Aorta (tissue), 5 donors: Measurements from ENCODE around the gene TMEM221. TPM values are rescaled to one million over a fixed set of nuclear protein-coding genes. Genes with fewer than 3 reads are reported as not detected.

ENCODE experiments used
- ATAC-seq: fragments of 200-7000 bp; cut with Tn5 transposase; one replicate; pipeline ENCODE4 v1.9.1; 2022; ENCODE audit warnings: moderate library complexity; ENCODE audit not compliant: low FRiP score
- DNase-seq, 2 donors: peaks; one replicate each; pipeline ENCODE4 v3.0.0-alpha.2; 2020
- H3K27ac ChIP-seq, 2 donors: one replicate each; pipeline ENCODE4 v1.5.1; 2013; ENCODE audit warnings: low read length in 2 of 2, mild to moderate bottlenecking in 2 of 2, moderate library complexity in 2 of 2, control low read depth in 1 of 2, inconsistent platforms in 1 of 2, low read depth in 1 of 2
- H3K27me3 ChIP-seq, 2 donors: one replicate each; pipeline ENCODE4 v1.6.1; 2013; ENCODE audit warnings: control low read depth in 1 of 2, low read length in 1 of 2, mild to moderate bottlenecking in 1 of 2, moderate library complexity in 1 of 2; ENCODE audit not compliant: insufficient read depth in 2 of 2, control insufficient read depth in 1 of 2
- H3K36me3 ChIP-seq, 2 donors: one replicate each; pipeline ENCODE4 v1.6.1; 2013; ENCODE audit warnings: control low read depth in 1 of 2, low read length in 1 of 2, mild to moderate bottlenecking in 1 of 2; ENCODE audit not compliant: insufficient read depth in 2 of 2, control insufficient read depth in 1 of 2
- H3K4me1 ChIP-seq, 2 donors: one replicate each; pipeline ENCODE4 v1.6.1; 2013; ENCODE audit warnings: low read length in 2 of 2, control low read depth in 1 of 2, mild to moderate bottlenecking in 1 of 2, moderate library complexity in 1 of 2; ENCODE audit not compliant: insufficient read depth in 2 of 2, control insufficient read depth in 1 of 2
- H3K4me3 ChIP-seq, 2 donors: one replicate each; pipeline ENCODE4 v1.5.1; 2013; ENCODE audit warnings: low read length in 2 of 2, control low read depth in 1 of 2, mild to moderate bottlenecking in 1 of 2
- H3K9me3 ChIP-seq: one replicate; pipeline ENCODE4 v1.6.1; 2013; ENCODE audit warnings: mild to moderate bottlenecking, low read length; ENCODE audit not compliant: control insufficient read depth
- WGBS, 2 donors: extraction: QIAGEN DNeasy Blood & Tissue Kit; methylation state at CpG; one replicate each; pipeline ENCODE4 v1.1.7; 2013; 5-methylcytosine and 5-hydroxymethylcytosine counted together
- intact Hi-C, 2 donors: fragments of 100-400 bp; cut with DNase I; formaldehyde crosslinking; loops; one replicate each; pipeline versions ENCODE4 v1.14.2 to v1.15.0; 2022
- polyA plus RNA-seq, 2 donors: library from polyadenylated mRNA; stranded (reverse); fragments of 200-250 nt; gene quantifications; one replicate each; pipeline ENCODE4 v1.2.3, GENCODE V29; 2013
- total RNA-seq, 2 donors: library from RNA; stranded (reverse); fragmentation: NEBNext Ultra II Directional; extraction: Animal tissue kit (Norgen Biotek cat#: 25700); gene quantifications; one replicate each; pipeline ENCODE4 v1.2.1, GENCODE V29; 2021
- donor health status: healthy with polysubstance abuse.
- donor health status: Bipolar disorder and iron deficiency.
- donor health status: DM: no; HTN: no; CAD: no.
- donor health status: DM: no; HTN: no; CAD: no.
- donor health status: DM: yes; HTN: yes; CAD: no.

The TMEM221 gene
- total and polyA plus RNA-seq, 4 donors: 0.30 to 0.38 TPM; not detected in 2

DNA sequence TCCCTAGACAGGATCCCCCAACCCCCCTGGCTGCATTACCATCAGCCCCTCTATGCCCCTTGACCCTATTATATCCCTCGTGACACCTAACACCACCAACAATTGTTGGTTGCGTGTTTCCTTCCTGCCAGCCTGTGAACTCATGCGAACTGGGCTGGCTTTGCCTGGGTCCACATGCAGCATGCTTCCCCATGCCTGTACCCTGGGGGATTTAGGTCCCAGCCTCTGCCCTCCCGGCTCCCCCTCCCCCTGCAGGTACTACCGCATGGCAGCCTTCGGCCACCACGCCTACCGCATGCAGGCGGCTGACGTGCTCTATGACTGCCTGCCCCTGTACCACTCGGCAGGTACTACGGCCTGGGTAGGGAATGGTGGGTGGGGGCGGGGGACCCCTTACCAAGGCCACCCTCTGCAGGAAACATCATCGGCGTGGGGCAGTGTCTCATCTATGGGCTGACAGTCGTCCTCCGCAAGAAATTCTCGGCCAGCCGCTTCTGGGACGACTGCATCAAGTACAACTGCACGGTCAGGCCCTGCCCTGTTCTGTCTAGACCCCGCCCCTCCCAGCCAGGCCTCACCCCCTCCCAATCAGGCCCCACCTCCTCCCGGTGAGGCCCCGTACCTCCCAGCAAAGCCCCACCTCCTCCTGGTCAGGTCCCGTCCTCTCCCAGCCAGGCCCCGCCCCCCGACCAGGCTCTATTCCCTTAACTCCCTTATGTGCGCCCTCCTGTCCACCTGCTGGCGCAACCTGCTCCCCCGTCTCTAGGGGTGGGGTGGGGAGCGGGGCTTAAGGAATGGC, 40.3 kb upstream of the TMEM221 start:
- H3K27ac ChIP-seq: no peak overlapping the region
- H3K9me3 ChIP-seq: no peaks in the 10 kb centered on the region
- H3K4me1 ChIP-seq: no peaks in the 10 kb centered on the region
- H3K27me3 ChIP-seq: no peaks in the 10 kb centered on the region
- ATAC-seq (peak; percentile 69), DNase-seq (peak; percentile 73 to 81)
- no peak overlapping the region for H3K4me3 ChIP-seq
- 55 to 64% methylated on average over 30 to 31 of the region's 31 CpGs for WGBS, 2 donors
- H3K36me3 ChIP-seq: no peaks in the 10 kb centered on the region
- intact Hi-C loops: no loop called here

DNA sequence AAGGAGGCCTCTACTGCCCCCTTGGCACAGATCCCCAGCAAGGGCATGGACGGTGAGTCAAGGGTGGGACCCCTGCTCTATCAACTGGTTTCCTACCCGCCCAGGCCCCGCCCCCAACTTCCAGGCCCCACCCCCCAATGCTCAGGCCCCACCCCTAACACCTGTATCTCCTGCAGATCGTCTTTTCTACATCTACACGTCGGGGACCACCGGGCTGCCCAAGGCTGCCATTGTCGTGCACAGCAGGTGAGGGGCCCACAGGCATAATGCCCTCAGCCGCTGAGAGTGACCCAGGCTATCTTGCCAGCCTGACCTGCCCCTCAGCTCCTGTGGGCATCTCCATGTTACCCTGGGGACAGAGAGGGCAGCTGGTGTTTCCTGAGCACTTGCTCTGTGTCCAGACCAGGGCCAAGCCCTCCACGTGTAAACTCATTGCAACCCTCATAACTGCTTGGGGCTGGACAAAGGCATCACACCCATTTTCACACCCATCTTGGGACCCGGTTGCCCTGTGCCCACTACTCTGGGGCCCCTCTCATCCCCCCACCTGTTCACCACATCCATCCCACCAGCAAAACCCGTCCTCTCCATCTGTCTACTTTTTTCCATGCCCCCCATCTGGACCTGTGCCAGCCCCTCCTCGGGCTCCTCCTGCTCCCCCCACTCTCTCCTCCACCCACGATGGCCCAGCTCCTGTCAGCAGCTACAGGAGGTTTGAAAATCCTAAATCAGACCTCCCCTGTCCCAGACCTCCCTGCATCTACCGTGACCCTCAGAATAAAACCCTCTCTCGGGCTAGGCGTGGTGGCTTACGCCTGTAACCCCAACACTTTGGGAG, 39.0 kb upstream of the TMEM221 start:
- Histone ChIP-seq H3K27ac (no peak overlapping the region), H3K9me3 (no peaks in the 10 kb centered on the region), H3K4me1 (no peaks in the 10 kb centered on the region), H3K36me3 (no peaks in the 10 kb centered on the region), H3K27me3 (no peaks in the 10 kb centered on the region), H3K4me3 (no peak overlapping the region)
- intact Hi-C loops: no loop called here
- ATAC-seq (no peak), DNase-seq (no peak)
- WGBS, 2 donors: 68 to 71% methylated on average over 18 of the region's 18 CpGs

DNA sequence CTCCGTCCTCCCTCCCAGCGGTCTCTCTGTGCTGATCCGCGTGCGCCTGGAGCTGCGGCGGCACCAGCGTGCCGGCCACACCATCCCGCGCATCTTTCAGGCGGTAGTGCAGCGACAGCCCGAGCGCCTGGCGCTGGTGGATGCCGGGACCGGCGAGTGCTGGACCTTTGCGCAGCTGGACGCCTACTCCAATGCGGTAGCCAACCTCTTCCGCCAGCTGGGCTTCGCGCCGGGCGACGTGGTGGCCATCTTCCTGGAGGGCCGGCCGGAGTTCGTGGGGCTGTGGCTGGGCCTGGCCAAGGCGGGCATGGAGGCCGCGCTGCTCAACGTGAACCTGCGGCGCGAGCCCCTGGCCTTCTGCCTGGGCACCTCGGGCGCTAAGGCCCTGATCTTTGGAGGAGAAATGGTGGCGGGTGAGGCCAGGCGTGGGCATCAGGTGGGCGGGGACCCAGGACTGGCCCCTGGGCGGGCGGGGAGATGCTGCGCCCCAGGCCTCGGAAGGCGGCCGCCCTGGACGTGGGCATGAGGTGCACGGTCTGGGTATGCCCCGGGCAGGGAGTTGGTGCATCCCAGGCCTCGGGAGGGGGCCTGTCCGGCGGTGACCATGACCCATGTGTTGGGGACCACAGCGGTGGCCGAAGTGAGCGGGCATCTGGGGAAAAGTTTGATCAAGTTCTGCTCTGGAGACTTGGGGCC, 38.2 kb upstream of the TMEM221 start:
- Histone ChIP-seq H3K27ac (no peak overlapping the region), H3K27me3 (no peaks in the 10 kb centered on the region), H3K36me3 (no peaks in the 10 kb centered on the region), H3K4me1 (no peaks in the 10 kb centered on the region), H3K4me3 (no peak overlapping the region), H3K9me3 (no peaks in the 10 kb centered on the region)
- intact Hi-C loops: no loop called here
- DNase-seq (no peak), ATAC-seq (no peak)
- 94 to 95% methylated on average over 54 to 58 of the region's 58 CpGs for WGBS, 2 donors

DNA sequence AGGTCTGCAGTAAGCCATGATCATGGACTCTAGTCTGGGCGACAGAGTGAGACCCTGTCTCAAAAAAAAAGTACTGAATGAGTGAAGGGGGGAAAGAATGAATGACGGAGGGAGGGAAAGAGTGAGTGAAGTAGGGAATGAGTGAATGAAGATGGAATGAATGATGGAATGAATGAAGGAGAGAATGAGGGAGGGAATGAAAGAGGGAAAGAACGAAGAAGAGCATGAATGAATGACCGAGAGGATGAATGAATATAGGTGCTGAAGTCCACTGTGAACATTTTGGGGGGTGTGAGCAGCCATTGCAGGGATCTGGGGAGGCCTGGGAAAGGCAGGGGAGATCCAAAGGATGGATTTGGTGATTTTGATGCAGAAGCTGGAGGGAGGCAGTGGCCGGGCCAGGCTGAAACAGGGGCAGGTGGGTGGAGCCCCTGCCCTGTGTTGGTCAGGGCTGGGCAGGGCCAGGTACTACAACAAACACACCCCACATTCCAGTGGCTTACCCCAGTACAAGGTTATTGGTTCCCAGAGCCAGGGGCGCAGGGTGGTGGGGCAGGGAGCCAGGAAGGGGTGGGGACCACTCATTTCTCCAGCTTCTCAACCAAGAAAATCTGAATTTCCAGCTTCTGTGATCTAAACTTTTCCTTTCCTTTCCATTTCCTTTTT, 36.2 kb upstream of the TMEM221 start:
- Histone ChIP-seq H3K9me3 (no peaks in the 10 kb centered on the region), H3K4me3 (no peak overlapping the region), H3K4me1 (no peaks in the 10 kb centered on the region), H3K27ac (no peak overlapping the region), H3K36me3 (no peaks in the 10 kb centered on the region), H3K27me3 (no peaks in the 10 kb centered on the region)
- DNase-seq (no peak), ATAC-seq (no peak)
- 93% methylated on average over 6 of the region's 6 CpGs for WGBS, 2 donors
- intact Hi-C loops: no loop called here

DNA sequence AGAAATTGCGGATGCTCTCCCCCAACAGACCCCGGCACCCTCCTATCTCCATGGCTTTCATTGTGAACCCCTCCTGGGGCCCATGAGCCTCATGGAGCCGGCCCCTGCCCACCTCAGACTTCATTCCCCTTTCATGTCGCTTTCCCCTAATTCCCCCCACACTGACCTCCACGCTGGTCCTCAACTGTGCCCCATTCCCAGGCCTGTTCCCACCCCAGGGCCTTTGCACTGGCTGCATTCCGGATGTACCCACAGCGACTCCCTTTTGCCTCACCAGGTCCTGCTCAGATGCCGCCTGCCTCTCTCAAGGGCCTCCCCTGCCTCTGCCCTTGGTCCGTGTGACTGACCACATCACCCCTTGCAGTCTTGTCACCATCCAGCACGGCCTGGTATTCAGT, 35.1 kb upstream of the TMEM221 start:
- Histone ChIP-seq H3K4me1 (no peaks in the 10 kb centered on the region), H3K27me3 (no peaks in the 10 kb centered on the region), H3K4me3 (no peak overlapping the region), H3K36me3 (no peaks in the 10 kb centered on the region), H3K27ac (no peak overlapping the region), H3K9me3 (no peaks in the 10 kb centered on the region)
- no peak for ATAC-seq
- intact Hi-C loops: no loop called here
- WGBS, 2 donors: 95 to 96% methylated on average over 10 of the region's 10 CpGs
- DNase-seq: no peak

DNA sequence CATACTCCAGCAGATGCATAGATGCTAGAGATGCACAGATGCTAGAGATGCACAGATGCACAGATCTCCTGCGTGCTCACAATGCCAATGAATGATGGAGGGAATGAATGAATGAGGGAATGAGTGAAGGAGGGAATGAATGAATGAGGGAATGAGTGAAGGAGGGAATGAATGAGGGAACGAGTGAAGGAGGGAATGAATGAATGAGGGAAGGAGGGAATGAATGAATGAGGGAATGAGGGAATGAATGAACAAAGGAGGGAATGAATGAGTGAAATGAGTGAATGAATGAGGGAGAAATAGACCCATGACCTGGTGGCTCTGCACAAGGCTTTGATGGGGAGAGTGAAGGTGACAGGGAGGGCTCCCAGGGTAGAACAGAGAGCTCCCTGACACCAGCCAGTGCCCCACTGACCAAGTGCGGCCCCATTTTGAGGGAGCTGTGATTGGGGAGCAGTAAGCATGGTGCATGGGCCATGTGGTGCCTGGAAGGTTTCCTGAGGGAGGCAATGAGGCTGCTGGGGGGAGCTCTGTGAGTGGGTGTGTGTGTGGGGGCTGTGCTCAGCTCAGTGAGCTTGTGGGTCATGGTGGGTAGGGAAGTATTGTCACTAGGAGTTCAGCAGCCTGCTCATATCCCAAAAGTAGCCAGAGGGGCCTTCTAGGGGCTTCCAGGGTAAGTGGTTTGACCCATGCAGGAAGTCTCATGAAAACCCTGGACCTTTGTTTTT, 34.6 kb upstream of the TMEM221 start:
- no peak for ATAC-seq
- H3K36me3 ChIP-seq: no peaks in the 10 kb centered on the region
- H3K4me1 ChIP-seq: no peaks in the 10 kb centered on the region
- no peak overlapping the region for H3K27ac ChIP-seq
- H3K4me3 ChIP-seq: no peak overlapping the region
- DNase-seq: no peak
- H3K9me3 ChIP-seq: no peaks in the 10 kb centered on the region
- intact Hi-C loops: no loop called here
- WGBS, 2 donors: 80 to 82% methylated on average over 3 of the region's 3 CpGs
- no peaks in the 10 kb centered on the region for H3K27me3 ChIP-seq

DNA sequence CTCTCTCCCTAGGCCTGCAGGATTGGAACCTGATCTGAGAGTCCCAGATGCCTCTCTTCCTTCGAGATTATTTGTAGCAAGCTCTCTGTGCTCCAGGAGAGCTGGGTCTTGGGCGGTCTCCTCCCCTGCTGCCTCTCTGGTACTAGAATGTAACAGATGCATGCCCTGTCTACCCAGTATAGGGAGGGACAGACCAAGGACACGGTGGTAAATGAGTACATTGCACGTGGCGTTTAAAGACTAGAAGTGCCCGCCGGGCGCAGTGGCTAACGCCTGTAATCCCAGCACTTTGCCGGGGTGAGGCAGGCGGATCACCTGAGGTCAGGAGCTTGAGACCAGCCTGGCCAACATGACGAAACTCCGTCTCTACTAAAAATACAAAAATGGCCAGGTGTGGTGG, 33.5 kb upstream of the TMEM221 start:
- no peak for ATAC-seq
- Histone ChIP-seq H3K4me1 (no peaks in the 10 kb centered on the region), H3K36me3 (no peaks in the 10 kb centered on the region), H3K27ac (no peak overlapping the region), H3K4me3 (no peak overlapping the region), H3K9me3 (no peaks in the 10 kb centered on the region), H3K27me3 (no peaks in the 10 kb centered on the region)
- intact Hi-C loops: no loop called here
- no peak for DNase-seq
- 91 to 92% methylated on average over 13 of the region's 13 CpGs for WGBS, 2 donors

DNA sequence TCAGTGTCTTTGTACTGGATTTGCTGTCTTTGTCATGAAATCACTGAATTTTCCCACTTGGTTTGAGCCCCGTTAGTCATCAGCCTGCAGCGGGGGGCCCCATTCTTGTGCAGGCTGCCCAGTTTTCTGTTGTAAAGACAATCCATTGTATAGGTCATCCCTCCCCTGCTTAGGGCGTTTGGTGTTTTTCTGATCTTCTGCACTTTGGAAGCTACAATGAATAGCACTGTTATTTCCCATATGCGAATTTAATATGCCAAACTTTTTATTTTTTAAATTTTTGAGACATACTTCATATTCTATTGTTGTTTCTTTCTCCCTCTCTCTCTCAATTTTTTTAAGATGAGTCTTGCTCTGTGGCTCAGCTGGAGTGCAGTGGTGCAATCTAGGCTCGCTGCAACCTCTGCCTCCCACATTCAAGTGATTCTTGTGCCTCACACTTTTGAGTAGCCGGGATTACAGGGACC, 30.9 kb upstream of the TMEM221 start:
- 73 to 76% methylated on average over 6 of the region's 6 CpGs for WGBS, 2 donors
- Histone ChIP-seq H3K27ac (no peak overlapping the region), H3K4me3 (no peak overlapping the region), H3K36me3 (no peaks in the 10 kb centered on the region), H3K27me3 (no peaks in the 10 kb centered on the region), H3K9me3 (no peaks in the 10 kb centered on the region), H3K4me1 (no peaks in the 10 kb centered on the region)
- intact Hi-C loops: loop anchor here in 1 of 2 donors (5.0 to 10.0 kb wide), 2 partner anchors 33 to 375 kb away; partner anchors contain the start of genes PGLS and RPL18A
- ATAC-seq: no peak
- no peak for DNase-seq
